PC-9 (cell line): ENCODE measurements around the gene FCN3. TPM values are rescaled to one million over a fixed set of nuclear protein-coding genes. Genes with fewer than 3 reads are reported as not detected.
A peak's percentile ranks its signal among the peaks of the same experiment; 100 is the strongest.

ENCODE experiments used
- BruUV-seq: library from RNA; stranded (reverse); fragments of 400-500 nt; replicated peaks from 2 replicates; lab custom pipeline; 2021; lab: Mats Ljungman, UMichigan
- CTCF ChIA-PET: fragments of 300-600 bp; sonication (Branson Sonifier 250); formaldehyde crosslinking; loops from one replicate; lab custom pipeline; 2022; ENCODE audit warnings: antibody characterized with exemption; lab: Charles Lee
- POLR2A ChIA-PET: fragments of 300-600 bp; sonication (Branson Sonifier 250); formaldehyde crosslinking; loops from one replicate; lab custom pipeline; 2022; ENCODE audit warnings: antibody characterized with exemption; ENCODE audit not compliant: unreplicated experiment; lab: Charles Lee
- DNase-seq, 2 experiments: peaks; one replicate each; pipeline versions ENCODE4 v3.0.0 to v3.0.0-alpha.2; 2015 to 2022; ENCODE audit warnings: mixed read lengths in 1 of 2
- H2AFZ ChIP-seq: fragments of 200-600 bp; sonication (generic); 2 replicates; pipeline ENCODE4 v1.8.1; 2017; ENCODE audit warnings: antibody characterized with exemption
- H3F3A ChIP-seq: fragments of 200-600 bp; sonication (generic); 2 replicates; pipeline ENCODE4 v1.8.1; 2017; ENCODE audit warnings: antibody characterized with exemption, mild to moderate bottlenecking, low read depth; ENCODE audit not compliant: insufficient read depth
- H3K27ac ChIP-seq: fragments of 200-600 bp; sonication (generic); 2 replicates; pipeline ENCODE4 v1.6.1; 2016; ENCODE audit warnings: mixed run types
- H3K27me3 ChIP-seq: fragments of 200-600 bp; sonication (generic); 2 replicates; pipeline ENCODE4 v1.6.1; 2016; ENCODE audit warnings: low read depth, mixed run types; ENCODE audit not compliant: insufficient read depth
- H3K36me3 ChIP-seq: fragments of 200-600 bp; sonication (generic); 2 replicates; pipeline ENCODE4 v1.6.1; 2016; ENCODE audit warnings: low read depth, mixed run types
- H3K4me1 ChIP-seq: fragments of 200-600 bp; sonication (generic); replicated peaks from 2 replicates; pipeline ENCODE4 v1.6.1; 2016; ENCODE audit warnings: mixed run types; ENCODE audit not compliant: insufficient read depth
- H3K4me2 ChIP-seq: fragments of 200-600 bp; sonication (generic); 2 replicates; pipeline ENCODE4 v1.6.1; 2017; ENCODE audit warnings: mixed run types
- H3K4me3 ChIP-seq: fragments of 200-600 bp; sonication (generic); 2 replicates; pipeline ENCODE4 v1.6.1; 2016; ENCODE audit warnings: mixed run types
- H3K79me2 ChIP-seq: fragments of 200-600 bp; sonication (generic); 2 replicates; pipeline ENCODE4 v1.6.1; 2017; ENCODE audit warnings: low read depth, mixed run types
- H3K9me2 ChIP-seq: fragments of 200-600 bp; sonication (generic); 2 replicates; pipeline ENCODE4 v1.8.1; 2017; ENCODE audit warnings: mild to moderate bottlenecking; ENCODE audit not compliant: insufficient read depth
- H3K9me3 ChIP-seq: fragments of 200-600 bp; sonication (generic); 2 replicates; pipeline ENCODE4 v1.8.1; 2016; ENCODE audit warnings: low read depth; ENCODE audit not compliant: insufficient read depth
- H4K20me1 ChIP-seq: fragments of 200-600 bp; sonication (generic); 2 replicates; pipeline ENCODE4 v1.8.1; 2017; ENCODE audit not compliant: insufficient read depth
- CTCF ChIP-seq: fragments of 200-600 bp; sonication (generic); conservative IDR thresholded peaks from 2 replicates; pipeline ENCODE4 v1.6.1; 2017; ENCODE audit warnings: mixed run types, antibody characterized with exemption, mild to moderate bottlenecking, moderate library complexity
- EZH2 ChIP-seq: fragments of 200-600 bp; sonication (generic); IDR thresholded peaks from 2 replicates; pipeline ENCODE4 v1.8.0; 2017; ENCODE audit warnings: antibody characterized with exemption, low read depth
- intact Hi-C: fragments of 100-400 bp; cut with micrococcal nuclease; formaldehyde crosslinking; loops from one replicate; pipeline ENCODE4 v1.10.0; 2022; ENCODE audit not compliant: unreplicated experiment
- total RNA-seq: library from RNA; stranded (reverse); gene quantifications from 2 replicates; pipeline ENCODE4 v1.2.3, GENCODE V29; 2021

FCN3 gene
- total RNA-seq, 1 experiment from 2014 or later, result not detected

- peaks cover 6% of the 10 kb centered on the region for H3F3A ChIP-seq
- H3K36me3 ChIP-seq, result no peaks in the 10 kb centered on the region
- H2AFZ ChIP-seq, result no peak overlapping the region
- H4K20me1 ChIP-seq, result no peaks in the 10 kb centered on the region
- no peaks in the 10 kb centered on the region for H3K9me2 ChIP-seq
- no peaks in the 10 kb centered on the region for H3K9me3 ChIP-seq
- H3K27ac ChIP-seq, result no peak overlapping the region
- no TSS peak for BruUV-seq
- no peak overlapping the region for H3K4me3 ChIP-seq
- TF ChIP-seq CTCF (no peak; the same call in 1 of the 2 replicates), EZH2 (no peak)
- no peaks in the 10 kb centered on the region for H3K27me3 ChIP-seq
- ChIA-PET CTCF (interaction anchor here (1.3 kb wide), 1 partner anchor 154 kb away, joined by 5 read pairs; no protein-coding TSS in a partner anchor), POLR2A (interaction anchor here (0.6 kb wide), 2 partner anchors 155 to 202 kb away, joined by 12 to 20 read pairs; partner anchors contain the start of gene AHDC1)
- H3K79me2 ChIP-seq, result no peaks in the 10 kb centered on the region
- no peaks in the 10 kb centered on the region for H3K4me1 ChIP-seq
- peak in 1 of 2 experiments; percentile 48 for DNase-seq
- no peak overlapping the region for H3K4me2 ChIP-seq
- intact Hi-C loops, result loop anchor here (2.0 kb wide), 1 partner anchor 204 kb away; no protein-coding TSS in a partner anchor
These were observed 27.7 kb upstream of the FCN3 start for GRCh38 chr1:27402349-27402754.

- Histone ChIP-seq H3K9me3 (no peaks in the 10 kb centered on the region), H2AFZ (no peak overlapping the region), H3K27me3 (no peaks in the 10 kb centered on the region), H3K36me3 (no peaks in the 10 kb centered on the region), H3K4me1 (no peaks in the 10 kb centered on the region), H4K20me1 (no peaks in the 10 kb centered on the region), H3K79me2 (no peaks in the 10 kb centered on the region), H3K4me2 (no peak overlapping the region), H3F3A (peaks cover 6% of the 10 kb centered on the region), H3K4me3 (no peak overlapping the region), H3K9me2 (no peaks in the 10 kb centered on the region), H3K27ac (no peak overlapping the region)
- no peak for DNase-seq
- TF ChIP-seq CTCF (no peak), EZH2 (no peak)
- POLR2A ChIA-PET, result no interaction called here
- intact Hi-C loops, result no loop called here
- CTCF ChIA-PET, result no interaction called here
- BruUV-seq, result no TSS peak
These were observed 26.3 kb upstream of the FCN3 start for GRCh38 chr1:27400963-27401341.

GRCh38 chr1:27400082-27400962 is 25.7 kb upstream of the FCN3 start:
- H3K4me3 ChIP-seq, result no peak overlapping the region
- H4K20me1 ChIP-seq, result no peaks in the 10 kb centered on the region
- CTCF ChIA-PET, result no interaction called here
- no peak for TF ChIP-seq CTCF
- H3K4me1 ChIP-seq, result no peaks in the 10 kb centered on the region
- intact Hi-C loops, result no loop called here
- H3K79me2 ChIP-seq, result no peaks in the 10 kb centered on the region
- no peak overlapping the region for H3K4me2 ChIP-seq
- POLR2A ChIA-PET, result no interaction called here
- DNase-seq, result no peak
- H3K27ac ChIP-seq, result no peak overlapping the region
- no peaks in the 10 kb centered on the region for H3K9me3 ChIP-seq
- BruUV-seq, result no TSS peak
- H3F3A ChIP-seq, result peaks cover 6% of the 10 kb centered on the region
- no peaks in the 10 kb centered on the region for H3K36me3 ChIP-seq
- no peaks in the 10 kb centered on the region for H3K9me2 ChIP-seq
- H2AFZ ChIP-seq, result no peak overlapping the region
- no peaks in the 10 kb centered on the region for H3K27me3 ChIP-seq
